Gastrocnemius medialis (tissue), 4 donors: ENCODE results near the gene DNAJC5G. TPM values are rescaled to one million over a fixed set of nuclear protein-coding genes. Genes with fewer than 3 reads are reported as not detected.
"Not testable (repeated sequence)": the region's sequence is repeated elsewhere in the genome, so short reads cannot be mapped to it uniquely, and the experiment has no call there.

Source experiments
- ATAC-seq, 2 donors: fragments of 150-250 bp; one replicate each; pipeline ENCODE4 v1.9.1; 2016
- DNase-seq, 2 donors: peaks; one replicate each; pipeline ENCODE4 v3.0.0-alpha.2; 2019
- H3K27ac ChIP-seq, 4 donors: fragments of 200-600 bp; sonication (generic); 1 replicate in 1 of 4; 2 replicates in 3 of 4; pipeline ENCODE4 v1.5.1; 2016 to 2018; ENCODE audit warnings: mild to moderate bottlenecking in 2 of 4, moderate library complexity in 1 of 4
- H3K27me3 ChIP-seq, 3 donors: fragments of 200-600 bp; sonication (generic) in 2 of 3; 1 replicate in 1 of 3; 2 replicates in 2 of 3; pipeline versions ENCODE4 v1.5.1 to v1.6.0; 2016 to 2019; ENCODE audit warnings: mild to moderate bottlenecking in 1 of 3, moderate library complexity in 1 of 3
- H3K36me3 ChIP-seq, 2 donors: fragments of 200-600 bp; sonication (generic) in 1 of 2; one replicate each; pipeline ENCODE4 v1.5.1; 2017 to 2018
- H3K4me1 ChIP-seq, 2 donors: fragments of 200-600 bp; sonication (generic) in 1 of 2; one replicate each; pipeline ENCODE4 v1.5.1; 2016 to 2017; ENCODE audit warnings: mild to moderate bottlenecking in 2 of 2
- H3K4me3 ChIP-seq, 4 donors: fragments of 200-600 bp; sonication (generic) in 3 of 4; 1 replicate in 1 of 4; 2 replicates in 3 of 4; pipeline ENCODE4 v1.5.1; 2016 to 2019; ENCODE audit warnings: mild to moderate bottlenecking in 2 of 4
- H3K9me3 ChIP-seq, 3 donors: fragments of 200-600 bp; sonication (generic) in 2 of 3; 1 replicate in 1 of 3; 2 replicates in 2 of 3; pipeline ENCODE4 v1.5.1; 2016 to 2019
- POLR2A ChIP-seq, 2 donors: fragments of 450-650 bp; IDR thresholded peaks; one replicate each; pipeline ENCODE4 v1.6.1; 2017; ENCODE audit warnings: antibody characterized with exemption in 2 of 2, mild to moderate bottlenecking in 2 of 2, moderate library complexity in 2 of 2
- in situ Hi-C, 4 donors: fragments of 200-750 bp; cut with MboI; loops; one replicate each; pipeline versions ENCODE4 v1.15.0 to v1.8.0; 2017; ENCODE audit warnings: low sequenced_read_pairs in 4 of 4
- intact Hi-C: fragments of 100-400 bp; cut with DNase I; formaldehyde crosslinking; loops from one replicate; pipeline ENCODE4 v1.15.1; 2023; ENCODE audit warnings: low total_unique reads
- total RNA-seq, 4 donors: library from RNA; depleted of rRNA; stranded (reverse); fragments of >200 nt; gene quantifications; one replicate each; pipeline versions ENCODE4 v1.1.0 to v1.2.3, GENCODE V29; 2016
- TF ChIP-seq, protein P1 (sequence below), 5 experiments: fragments of 450-650 bp in 3 of 5; fragments of 200-600 bp in 2 of 5; sonication (generic) in 2 of 5; IDR thresholded peaks in 4 of 5; conservative IDR thresholded peaks in 1 of 5; 1 replicate in 4 of 5; 2 replicates in 1 of 5; pipeline ENCODE4 v1.5.1; 2016 to 2019; ENCODE audit warnings: antibody characterized with exemption in 5 of 5, mild to moderate bottlenecking in 3 of 5, moderate library complexity in 3 of 5

The DNAJC5G gene
- total RNA-seq, 4 donors from 2014 or later: not detected

- H3K4me1 ChIP-seq: peaks cover 25 to 26% of the 10 kb centered on the region in 2 donors
- ATAC-seq (peak; percentile 29 to 34), DNase-seq (no peak)
- TF ChIP-seq, protein P1, sequence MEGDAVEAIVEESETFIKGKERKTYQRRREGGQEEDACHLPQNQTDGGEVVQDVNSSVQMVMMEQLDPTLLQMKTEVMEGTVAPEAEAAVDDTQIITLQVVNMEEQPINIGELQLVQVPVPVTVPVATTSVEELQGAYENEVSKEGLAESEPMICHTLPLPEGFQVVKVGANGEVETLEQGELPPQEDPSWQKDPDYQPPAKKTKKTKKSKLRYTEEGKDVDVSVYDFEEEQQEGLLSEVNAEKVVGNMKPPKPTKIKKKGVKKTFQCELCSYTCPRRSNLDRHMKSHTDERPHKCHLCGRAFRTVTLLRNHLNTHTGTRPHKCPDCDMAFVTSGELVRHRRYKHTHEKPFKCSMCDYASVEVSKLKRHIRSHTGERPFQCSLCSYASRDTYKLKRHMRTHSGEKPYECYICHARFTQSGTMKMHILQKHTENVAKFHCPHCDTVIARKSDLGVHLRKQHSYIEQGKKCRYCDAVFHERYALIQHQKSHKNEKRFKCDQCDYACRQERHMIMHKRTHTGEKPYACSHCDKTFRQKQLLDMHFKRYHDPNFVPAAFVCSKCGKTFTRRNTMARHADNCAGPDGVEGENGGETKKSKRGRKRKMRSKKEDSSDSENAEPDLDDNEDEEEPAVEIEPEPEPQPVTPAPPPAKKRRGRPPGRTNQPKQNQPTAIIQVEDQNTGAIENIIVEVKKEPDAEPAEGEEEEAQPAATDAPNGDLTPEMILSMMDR (IDR thresholded peaks at IDR 0.05 in 4 of 5, conservative IDR thresholded peaks at IDR 0.05 in 1 of 5): peak; percentile 39 to 60 (median 46)
- no peak for TF ChIP-seq POLR2A (IDR thresholded peaks at IDR 0.05)
- H3K4me3 ChIP-seq: peak overlapping the region; percentile 18 to 78 (median 46)
- in situ Hi-C loops: no loop called here
- peaks cover 65 to 68% (median 66%) of the 10 kb centered on the region in 3 donors for H3K27me3 ChIP-seq
- H3K9me3 ChIP-seq: no peaks in the 10 kb centered on the region
- no peak overlapping the region for H3K27ac ChIP-seq
- intact Hi-C loops: loop anchor here (1.0 kb wide), 2 partner anchors 15 to 38 kb away; no protein-coding TSS in a partner anchor
- no peaks in the 10 kb centered on the region for H3K36me3 ChIP-seq
These were observed 10.3 kb upstream of the DNAJC5G start for GRCh38 chr2:27264753-27265535.

- Histone ChIP-seq H3K4me3 (no peak overlapping the region), H3K4me1 (peaks cover 25 to 26% of the 10 kb centered on the region in 2 donors), H3K27ac (no peak overlapping the region), H3K27me3 (peaks cover 59 to 62% (median 62%) of the 10 kb centered on the region in 3 donors), H3K9me3 (no peaks in the 10 kb centered on the region), H3K36me3 (no peaks in the 10 kb centered on the region)
- no peak for DNase-seq
- no peak for ATAC-seq
- in situ Hi-C loops: no loop called here
- no peak for TF ChIP-seq POLR2A (IDR thresholded peaks at IDR 0.05)
- TF ChIP-seq, protein P1 (IDR thresholded peaks at IDR 0.05 in 4 of 5, conservative IDR thresholded peaks at IDR 0.05 in 1 of 5): no peak
- intact Hi-C loops: loop anchor here (1.0 kb wide), 1 partner anchor 15 kb away; no protein-coding TSS in a partner anchor
These were observed 9.7 kb upstream of the DNAJC5G start for GRCh38 chr2:27265536-27265870.

DNA sequence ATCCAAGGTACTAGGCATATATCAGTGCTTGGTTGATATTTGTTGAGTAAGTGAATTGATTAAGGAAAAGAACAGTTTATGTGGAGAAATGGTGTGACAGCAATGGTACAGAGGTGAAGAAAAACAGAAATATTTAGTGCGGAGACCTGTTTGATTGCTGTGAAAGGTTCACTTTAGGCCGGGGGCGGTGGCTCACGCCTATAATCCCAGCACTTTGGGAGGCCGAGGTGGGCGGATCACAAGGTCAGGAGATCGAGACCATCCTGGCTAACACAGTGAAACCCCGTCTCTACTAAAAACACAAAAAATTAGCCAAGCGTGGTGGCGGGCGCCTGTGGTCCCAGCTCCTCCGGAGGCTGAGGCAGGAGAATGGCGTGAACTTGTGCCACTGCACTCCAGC, 6.9 kb upstream of the DNAJC5G start:
- intact Hi-C loops, DNase-seq, H3K36me3 ChIP-seq, H3K27ac ChIP-seq, H3K4me3 ChIP-seq, ATAC-seq, in situ Hi-C loops, H3K9me3 ChIP-seq: not testable (repeated sequence)
- Histone ChIP-seq H3K4me1 (peaks cover 15% of the 10 kb centered on the region in 2 donors), H3K27me3 (peaks cover 31 to 36% (median 34%) of the 10 kb centered on the region in 3 donors)

DNA sequence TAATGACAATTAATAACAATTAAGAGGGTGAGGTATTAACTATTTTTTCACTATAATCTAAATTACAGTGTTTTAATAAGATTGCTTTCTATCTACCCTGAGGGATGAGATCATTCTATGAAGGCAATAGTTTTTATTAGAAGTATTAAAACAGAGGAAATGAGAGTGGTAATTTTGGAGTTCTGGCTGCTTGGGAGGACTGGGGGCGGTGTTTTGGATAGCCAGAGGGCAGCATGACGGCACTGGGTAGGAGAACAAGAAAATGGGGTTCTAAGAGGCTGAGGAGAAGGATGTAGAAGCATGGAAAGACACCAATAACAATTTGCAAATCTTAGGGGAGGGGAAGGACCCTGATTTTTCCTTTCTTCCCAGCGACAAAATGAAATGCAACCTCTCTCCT, 5.1 kb upstream of the DNAJC5G start:
- no peaks in the 10 kb centered on the region for H3K9me3 ChIP-seq
- H3K36me3 ChIP-seq: no peaks in the 10 kb centered on the region
- intact Hi-C loops: no loop called here
- no peak overlapping the region for H3K4me3 ChIP-seq
- no peak overlapping the region for H3K27ac ChIP-seq
- DNase-seq (no peak), ATAC-seq (no peak)
- H3K27me3 ChIP-seq: peaks cover 13 to 18% (median 16%) of the 10 kb centered on the region in 3 donors
- in situ Hi-C loops: loop anchor here in 1 of 4 donors (10.0 kb wide), 1 partner anchor 165 kb away; no protein-coding TSS in a partner anchor
- no peak for TF ChIP-seq POLR2A (IDR thresholded peaks at IDR 0.05)
- TF ChIP-seq, protein P1 (IDR thresholded peaks at IDR 0.05 in 4 of 5, conservative IDR thresholded peaks at IDR 0.05 in 1 of 5): no peak
- H3K4me1 ChIP-seq: peaks cover 3% of the 10 kb centered on the region in 2 donors

- Histone ChIP-seq H3K27me3 (peaks cover 9 to 13% (median 10%) of the 10 kb centered on the region in 3 donors), H3K36me3 (no peaks in the 10 kb centered on the region), H3K27ac (no peak overlapping the region), H3K4me1 (no peaks in the 10 kb centered on the region), H3K4me3 (no peak overlapping the region), H3K9me3 (no peaks in the 10 kb centered on the region)
- in situ Hi-C loops: loop anchor here in 1 of 4 donors (10.0 kb wide), 1 partner anchor 166 kb away; no protein-coding TSS in a partner anchor
- TF ChIP-seq, protein P1 (IDR thresholded peaks at IDR 0.05 in 4 of 5, conservative IDR thresholded peaks at IDR 0.05 in 1 of 5): no peak
- no peak for TF ChIP-seq POLR2A (IDR thresholded peaks at IDR 0.05)
- intact Hi-C loops: no loop called here
- DNase-seq (no peak), ATAC-seq (no peak)
These were observed 4.6 kb upstream of the DNAJC5G start for GRCh38 chr2:27270670-27271069.
